ENCODE results near the gene BTNL9.
"Not testable (repeated sequence)": the region's sequence is repeated elsewhere in the genome, so short reads cannot be mapped to it uniquely, and the experiment has no call there.

DNA sequence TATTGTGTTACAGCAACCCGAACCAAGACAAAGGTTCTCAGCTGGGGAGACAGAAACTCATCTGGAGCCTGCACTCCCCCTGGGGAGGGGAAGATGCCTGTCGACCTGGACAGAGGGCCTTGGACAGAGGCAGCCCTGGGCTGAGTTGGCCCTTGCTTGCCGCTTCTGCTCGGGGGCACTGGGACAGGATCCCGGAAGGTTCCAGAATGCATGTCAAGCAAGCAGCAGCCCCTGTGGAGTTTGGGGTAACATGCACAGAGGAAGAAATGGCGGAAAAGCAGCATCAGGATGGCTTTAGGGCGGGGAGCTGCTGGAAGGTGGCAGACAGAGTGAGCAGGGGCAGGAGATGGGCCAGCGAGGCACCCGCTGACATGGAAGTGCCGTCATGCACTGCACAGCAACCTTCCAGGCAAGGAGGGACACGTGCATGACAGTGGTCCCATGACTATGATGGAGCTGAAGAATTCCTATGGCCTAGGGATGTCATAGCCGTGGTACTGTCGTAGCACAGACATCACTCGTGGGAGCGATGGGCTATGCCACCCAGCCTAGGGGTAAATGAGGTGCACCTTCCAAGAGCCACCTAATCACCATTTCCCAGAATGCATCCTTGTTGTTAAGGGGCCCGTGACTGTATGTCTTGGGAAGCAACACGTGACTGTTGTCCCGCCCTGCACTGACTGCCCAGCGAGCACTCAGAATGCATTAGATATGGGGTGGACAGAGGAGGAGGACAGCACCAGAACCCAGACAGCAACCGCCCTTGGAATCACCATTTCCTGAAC lies 64.7 kb downstream of the BTNL9 start:
- TF ChIP-seq, protein P1, sequence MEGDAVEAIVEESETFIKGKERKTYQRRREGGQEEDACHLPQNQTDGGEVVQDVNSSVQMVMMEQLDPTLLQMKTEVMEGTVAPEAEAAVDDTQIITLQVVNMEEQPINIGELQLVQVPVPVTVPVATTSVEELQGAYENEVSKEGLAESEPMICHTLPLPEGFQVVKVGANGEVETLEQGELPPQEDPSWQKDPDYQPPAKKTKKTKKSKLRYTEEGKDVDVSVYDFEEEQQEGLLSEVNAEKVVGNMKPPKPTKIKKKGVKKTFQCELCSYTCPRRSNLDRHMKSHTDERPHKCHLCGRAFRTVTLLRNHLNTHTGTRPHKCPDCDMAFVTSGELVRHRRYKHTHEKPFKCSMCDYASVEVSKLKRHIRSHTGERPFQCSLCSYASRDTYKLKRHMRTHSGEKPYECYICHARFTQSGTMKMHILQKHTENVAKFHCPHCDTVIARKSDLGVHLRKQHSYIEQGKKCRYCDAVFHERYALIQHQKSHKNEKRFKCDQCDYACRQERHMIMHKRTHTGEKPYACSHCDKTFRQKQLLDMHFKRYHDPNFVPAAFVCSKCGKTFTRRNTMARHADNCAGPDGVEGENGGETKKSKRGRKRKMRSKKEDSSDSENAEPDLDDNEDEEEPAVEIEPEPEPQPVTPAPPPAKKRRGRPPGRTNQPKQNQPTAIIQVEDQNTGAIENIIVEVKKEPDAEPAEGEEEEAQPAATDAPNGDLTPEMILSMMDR (IDR thresholded peaks at IDR 0.05): not testable (repeated sequence)
- not testable (repeated sequence) for TF ChIP-seq RXRA (IDR thresholded peaks at IDR 0.05; ENCODE audit: borderline replicate concordance, low read depth); TAF1 (IDR thresholded peaks at IDR 0.05; ENCODE audit: borderline replicate concordance, low read depth, low read length); JUND (IDR thresholded peaks at IDR 0.05); EZH2phosphoT487 (IDR thresholded peaks at IDR 0.05; ENCODE audit: borderline replicate concordance, low read depth); FOXJ3 (CRISPR knock-in tag; IDR thresholded peaks at IDR 0.05); TCF12 (IDR thresholded peaks at IDR 0.05); CHD2 (IDR thresholded peaks at IDR 0.05; ENCODE audit: low read length, partially characterized antibody)
- TF ChIP-seq, protein P2, sequence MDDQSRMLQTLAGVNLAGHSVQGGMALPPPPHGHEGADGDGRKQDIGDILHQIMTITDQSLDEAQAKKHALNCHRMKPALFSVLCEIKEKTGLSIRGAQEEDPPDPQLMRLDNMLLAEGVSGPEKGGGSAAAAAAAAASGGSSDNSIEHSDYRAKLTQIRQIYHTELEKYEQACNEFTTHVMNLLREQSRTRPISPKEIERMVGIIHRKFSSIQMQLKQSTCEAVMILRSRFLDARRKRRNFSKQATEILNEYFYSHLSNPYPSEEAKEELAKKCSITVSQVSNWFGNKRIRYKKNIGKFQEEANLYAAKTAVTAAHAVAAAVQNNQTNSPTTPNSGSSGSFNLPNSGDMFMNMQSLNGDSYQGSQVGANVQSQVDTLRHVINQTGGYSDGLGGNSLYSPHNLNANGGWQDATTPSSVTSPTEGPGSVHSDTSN (IDR thresholded peaks at IDR 0.05): not testable (repeated sequence)
- TF ChIP-seq, protein P3, sequence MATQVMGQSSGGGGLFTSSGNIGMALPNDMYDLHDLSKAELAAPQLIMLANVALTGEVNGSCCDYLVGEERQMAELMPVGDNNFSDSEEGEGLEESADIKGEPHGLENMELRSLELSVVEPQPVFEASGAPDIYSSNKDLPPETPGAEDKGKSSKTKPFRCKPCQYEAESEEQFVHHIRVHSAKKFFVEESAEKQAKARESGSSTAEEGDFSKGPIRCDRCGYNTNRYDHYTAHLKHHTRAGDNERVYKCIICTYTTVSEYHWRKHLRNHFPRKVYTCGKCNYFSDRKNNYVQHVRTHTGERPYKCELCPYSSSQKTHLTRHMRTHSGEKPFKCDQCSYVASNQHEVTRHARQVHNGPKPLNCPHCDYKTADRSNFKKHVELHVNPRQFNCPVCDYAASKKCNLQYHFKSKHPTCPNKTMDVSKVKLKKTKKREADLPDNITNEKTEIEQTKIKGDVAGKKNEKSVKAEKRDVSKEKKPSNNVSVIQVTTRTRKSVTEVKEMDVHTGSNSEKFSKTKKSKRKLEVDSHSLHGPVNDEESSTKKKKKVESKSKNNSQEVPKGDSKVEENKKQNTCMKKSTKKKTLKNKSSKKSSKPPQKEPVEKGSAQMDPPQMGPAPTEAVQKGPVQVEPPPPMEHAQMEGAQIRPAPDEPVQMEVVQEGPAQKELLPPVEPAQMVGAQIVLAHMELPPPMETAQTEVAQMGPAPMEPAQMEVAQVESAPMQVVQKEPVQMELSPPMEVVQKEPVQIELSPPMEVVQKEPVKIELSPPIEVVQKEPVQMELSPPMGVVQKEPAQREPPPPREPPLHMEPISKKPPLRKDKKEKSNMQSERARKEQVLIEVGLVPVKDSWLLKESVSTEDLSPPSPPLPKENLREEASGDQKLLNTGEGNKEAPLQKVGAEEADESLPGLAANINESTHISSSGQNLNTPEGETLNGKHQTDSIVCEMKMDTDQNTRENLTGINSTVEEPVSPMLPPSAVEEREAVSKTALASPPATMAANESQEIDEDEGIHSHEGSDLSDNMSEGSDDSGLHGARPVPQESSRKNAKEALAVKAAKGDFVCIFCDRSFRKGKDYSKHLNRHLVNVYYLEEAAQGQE (IDR thresholded peaks at IDR 0.05; ENCODE audit: low read depth, low read length): not testable (repeated sequence)
- TF ChIP-seq, protein P4, sequence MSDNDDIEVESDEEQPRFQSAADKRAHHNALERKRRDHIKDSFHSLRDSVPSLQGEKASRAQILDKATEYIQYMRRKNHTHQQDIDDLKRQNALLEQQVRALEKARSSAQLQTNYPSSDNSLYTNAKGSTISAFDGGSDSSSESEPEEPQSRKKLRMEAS (IDR thresholded peaks at IDR 0.05; ENCODE audit: low read depth): not testable (repeated sequence)

Measured in SK-N-SH (cell line).